OCI-LY3 (cell line): ENCODE data around the gene UBE3A.

Experiments
- H2AFZ ChIP-seq: fragments of 200-600, 300-600 bp; shearing (Covaris generic); 2 replicates; pipeline ENCODE4 v1.6.0; 2014; ENCODE audit warnings: antibody characterized with exemption, low read depth, low read length
- H3K27ac ChIP-seq: fragments of 200-600, 300-600 bp; sonication (generic); 2 replicates; pipeline ENCODE4 v1.5.1; 2014; ENCODE audit warnings: mild to moderate bottlenecking, low read length, moderate library complexity, mixed read lengths
- H3K27me3 ChIP-seq: fragments of 200-600, 300-600 bp; sonication (generic); 2 replicates; pipeline ENCODE4 v1.6.1; 2014; ENCODE audit warnings: low read depth, low read length, mixed read lengths
- H3K36me3 ChIP-seq: fragments of 200-600, 300-600 bp; sonication (generic); replicated peaks from 2 replicates; pipeline ENCODE3; 2014; ENCODE audit warnings: low read depth, low read length, mixed read lengths
- H3K4me1 ChIP-seq: fragments of 300-600, 200-600 bp; sonication (generic); 2 replicates; pipeline ENCODE4 v1.6.1; 2014; ENCODE audit warnings: low read length, mixed read lengths
- H3K4me2 ChIP-seq: fragments of 200-600, 300-600 bp; sonication (generic); 2 replicates; pipeline ENCODE4 v1.6.1; 2014; ENCODE audit warnings: low read length, mixed read lengths
- H3K4me3 ChIP-seq: fragments of 300-600, 200-600 bp; sonication (generic); 2 replicates; pipeline ENCODE4 v1.5.1; 2014; ENCODE audit warnings: antibody characterized with exemption, mild to moderate bottlenecking, low read length, moderate library complexity
- H3K79me2 ChIP-seq: fragments of 300-600, 200-600 bp; shearing (Covaris generic); 2 replicates; pipeline ENCODE4 v1.6.1; 2014; ENCODE audit warnings: mild to moderate bottlenecking, low read length, mixed read lengths
- H3K9ac ChIP-seq: fragments of 300-600, 200-600 bp; shearing (Covaris generic); 2 replicates; pipeline ENCODE4 v1.6.0; 2014; ENCODE audit warnings: mild to moderate bottlenecking, low read length, moderate library complexity
- H3K9me3 ChIP-seq: fragments of 200-600, 300-600 bp; shearing (Covaris generic); 2 replicates; pipeline ENCODE4 v1.6.1; 2014; ENCODE audit warnings: low read length, mixed read lengths; ENCODE audit not compliant: insufficient read depth
- H4K20me1 ChIP-seq: fragments of 200-600, 300-600 bp; sonication (generic); 2 replicates; pipeline ENCODE4 v1.6.1; 2016; ENCODE audit warnings: low read length, mixed read lengths; ENCODE audit not compliant: insufficient read depth
- EZH2phosphoT487 ChIP-seq: fragments of 200-600 bp; shearing (Covaris generic); IDR thresholded peaks from 2 replicates; pipeline ENCODE4 v1.6.1; 2018; ENCODE audit warnings: antibody characterized with exemption, mixed run types, low read depth
- TF ChIP-seq, protein P1 (sequence below): fragments of 200-600, 300-600 bp; sonication (generic); IDR thresholded peaks from 2 replicates; pipeline ENCODE4 v1.5.1; 2014; ENCODE audit warnings: antibody characterized with exemption, low read length, low read depth

The UBE3A gene

GRCh38 chr15:25451501-25451900 is 12.7 kb upstream of the UBE3A start:
- no peaks in the 10 kb centered on the region for H3K79me2 ChIP-seq
- no peaks in the 10 kb centered on the region for H4K20me1 ChIP-seq
- no peaks in the 10 kb centered on the region for H3K4me1 ChIP-seq
- H2AFZ ChIP-seq, result no peak overlapping the region
- no peak overlapping the region for H3K4me2 ChIP-seq
- H3K27me3 ChIP-seq, result no peaks in the 10 kb centered on the region
- TF ChIP-seq, protein P1, sequence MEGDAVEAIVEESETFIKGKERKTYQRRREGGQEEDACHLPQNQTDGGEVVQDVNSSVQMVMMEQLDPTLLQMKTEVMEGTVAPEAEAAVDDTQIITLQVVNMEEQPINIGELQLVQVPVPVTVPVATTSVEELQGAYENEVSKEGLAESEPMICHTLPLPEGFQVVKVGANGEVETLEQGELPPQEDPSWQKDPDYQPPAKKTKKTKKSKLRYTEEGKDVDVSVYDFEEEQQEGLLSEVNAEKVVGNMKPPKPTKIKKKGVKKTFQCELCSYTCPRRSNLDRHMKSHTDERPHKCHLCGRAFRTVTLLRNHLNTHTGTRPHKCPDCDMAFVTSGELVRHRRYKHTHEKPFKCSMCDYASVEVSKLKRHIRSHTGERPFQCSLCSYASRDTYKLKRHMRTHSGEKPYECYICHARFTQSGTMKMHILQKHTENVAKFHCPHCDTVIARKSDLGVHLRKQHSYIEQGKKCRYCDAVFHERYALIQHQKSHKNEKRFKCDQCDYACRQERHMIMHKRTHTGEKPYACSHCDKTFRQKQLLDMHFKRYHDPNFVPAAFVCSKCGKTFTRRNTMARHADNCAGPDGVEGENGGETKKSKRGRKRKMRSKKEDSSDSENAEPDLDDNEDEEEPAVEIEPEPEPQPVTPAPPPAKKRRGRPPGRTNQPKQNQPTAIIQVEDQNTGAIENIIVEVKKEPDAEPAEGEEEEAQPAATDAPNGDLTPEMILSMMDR, result no peak
- TF ChIP-seq EZH2phosphoT487, result no peak
- peaks cover 6% of the 10 kb centered on the region for H3K9me3 ChIP-seq
- no peaks in the 10 kb centered on the region for H3K36me3 ChIP-seq
- no peak overlapping the region for H3K4me3 ChIP-seq
- H3K27ac ChIP-seq, result no peak overlapping the region
- H3K9ac ChIP-seq, result no peak overlapping the region

- no peak overlapping the region for H2AFZ ChIP-seq
- H3K9me3 ChIP-seq, result peaks cover 6% of the 10 kb centered on the region
- H3K27ac ChIP-seq, result no peak overlapping the region
- H3K79me2 ChIP-seq, result no peaks in the 10 kb centered on the region
- H3K27me3 ChIP-seq, result no peaks in the 10 kb centered on the region
- TF ChIP-seq, protein P1, result no peak
- TF ChIP-seq EZH2phosphoT487, result no peak
- H3K4me3 ChIP-seq, result no peak overlapping the region
- no peak overlapping the region for H3K4me2 ChIP-seq
- no peaks in the 10 kb centered on the region for H3K4me1 ChIP-seq
- no peak overlapping the region for H3K9ac ChIP-seq
- H3K36me3 ChIP-seq, result no peaks in the 10 kb centered on the region
- H4K20me1 ChIP-seq, result no peaks in the 10 kb centered on the region
Observed at GRCh38 chr15:25450163-25450562, 11.3 kb upstream of the UBE3A start.

- Histone ChIP-seq H3K36me3 (no peaks in the 10 kb centered on the region), H3K4me3 (no peak overlapping the region), H3K4me1 (no peaks in the 10 kb centered on the region), H3K27ac (no peak overlapping the region), H3K9me3 (peaks cover 6% of the 10 kb centered on the region; the same call in 1 of the 2 replicates), H3K27me3 (no peaks in the 10 kb centered on the region), H2AFZ (no peak overlapping the region), H3K9ac (no peak overlapping the region), H3K4me2 (no peak overlapping the region), H4K20me1 (no peaks in the 10 kb centered on the region), H3K79me2 (no peaks in the 10 kb centered on the region)
- TF ChIP-seq, protein P1, result no peak
- no peak for TF ChIP-seq EZH2phosphoT487
Observed at GRCh38 chr15:25446076-25446475, 7.3 kb upstream of the UBE3A start.

- Histone ChIP-seq H3K27ac (no peak overlapping the region), H3K9me3 (no peaks in the 10 kb centered on the region), H2AFZ (no peak overlapping the region), H3K27me3 (no peaks in the 10 kb centered on the region), H3K4me3 (no peak overlapping the region), H3K9ac (no peak overlapping the region), H4K20me1 (no peaks in the 10 kb centered on the region), H3K4me1 (no peaks in the 10 kb centered on the region), H3K79me2 (no peaks in the 10 kb centered on the region), H3K4me2 (no peak overlapping the region), H3K36me3 (no peaks in the 10 kb centered on the region)
- TF ChIP-seq, protein P1, result no peak
- TF ChIP-seq EZH2phosphoT487, result no peak
Observed at GRCh38 chr15:25445412-25445811, 6.6 kb upstream of the UBE3A start.
